Adrenal gland (tissue), 12 donors: ENCODE data around the gene PATL2. TPM values are rescaled to one million over a fixed set of nuclear protein-coding genes. Genes with fewer than 3 reads are reported as not detected.
"Not testable (repeated sequence)": the region's sequence is repeated elsewhere in the genome, so short reads cannot be mapped to it uniquely, and the experiment has no call there.

Source experiments
- DNase-seq, 7 donors: peaks; one replicate each; pipeline ENCODE4 v3.0.0-alpha.2; 2019 to 2020
- H3K27ac ChIP-seq, 5 donors: fragments of 200-600 bp; sonication (generic) in 4 of 5; 1 replicate in 3 of 5; 2 replicates in 2 of 5; pipeline versions ENCODE4 v1.5.1 to v1.8.0; 2016 to 2020; ENCODE audit warnings: mild to moderate bottlenecking in 1 of 5
- H3K27me3 ChIP-seq: fragments of 200-600 bp; 2 replicates; pipeline ENCODE4 v1.8.0; 2021
- H3K36me3 ChIP-seq, 2 donors: fragments of 200-600 bp; replicated peaks in 1 of 2; 1 replicate in 1 of 2; 2 replicates in 1 of 2; pipeline versions ENCODE4 v1.5.1 to v1.8.0; 2018 to 2022
- H3K4me1 ChIP-seq, 2 donors: fragments of 200-600 bp; replicated peaks in 1 of 2; 1 replicate in 1 of 2; 2 replicates in 1 of 2; pipeline versions ENCODE4 v1.5.1 to v1.8.0; 2018 to 2021
- H3K4me3 ChIP-seq, 4 donors: fragments of 200-600 bp; sonication (generic) in 3 of 4; one replicate each; pipeline ENCODE4 v1.5.1; 2016 to 2018
- H3K9me3 ChIP-seq, 3 donors: fragments of 200-600 bp; sonication (generic) in 1 of 3; replicated peaks in 1 of 3; 1 replicate in 2 of 3; 2 replicates in 1 of 3; pipeline versions ENCODE4 v1.5.1 to v1.8.0; 2016 to 2021
- CTCF ChIP-seq, 6 experiments: fragments of 450-650 bp in 4 of 6; fragments of 200-600 bp in 2 of 6; sonication (generic) in 1 of 6; IDR thresholded peaks; 1 replicate in 5 of 6; 2 replicates in 1 of 6; pipeline versions ENCODE4 v1.5.1 to v1.8.0; 2016 to 2021; ENCODE audit warnings: antibody characterized with exemption in 6 of 6, mild to moderate bottlenecking in 2 of 6, moderate library complexity in 1 of 6
- POLR2A ChIP-seq, 2 donors: fragments of 450-650 bp; IDR thresholded peaks; one replicate each; pipeline ENCODE4 v1.6.1; 2017; ENCODE audit warnings: antibody characterized with exemption in 2 of 2, mild to moderate bottlenecking in 2 of 2, moderate library complexity in 1 of 2
- WGBS, 4 donors: extraction: QIAGEN DNeasy Blood & Tissue Kit in 2 of 4; methylation state at CpG; one replicate each; pipeline versions ENCODE4 v1.1.5 to v1.1.7; 2013 to 2017; 5-methylcytosine and 5-hydroxymethylcytosine counted together
- intact Hi-C, 2 donors: fragments of 100-400 bp; cut with DNase I; formaldehyde crosslinking; loops; one replicate each; pipeline versions ENCODE4 v1.14.1 to v1.15.0; 2022 to 2023
- polyA plus RNA-seq, 3 donors: library from polyadenylated mRNA; stranded (reverse); fragments of 200-250 nt in 2 of 3; fragments of 350-450 nt in 1 of 3; fragmentation: Illumina TruSeq in 1 of 3; extraction: RNeasy Lipid Tissue Mini Kit (QIAGEN cat#74804) in 1 of 3; gene quantifications; one replicate each; pipeline ENCODE4 v1.2.3, GENCODE V29; 2013 to 2014
- total RNA-seq, 9 donors: library from RNA; depleted of rRNA in 4 of 9; stranded (reverse); fragments of >200 nt in 4 of 9; fragments of 120-200 nt in 1 of 9; fragmentation: NEBNext Ultra II Directional in 1 of 9; extraction: Animal tissue kit (Norgen Biotek cat#: 25700) in 1 of 9; gene quantifications; one replicate each; pipeline versions ENCODE4 v1.1.0 to v1.2.4, GENCODE V29; 2013 to 2023
- donor health status: healthy with polysubstance abuse.
- donor health status: Bipolar disorder and iron deficiency.
- donor health status: DM: yes; HTN: yes; CAD: no.
- donor health status: DM: no; HTN: no; CAD: no.
- donor health status: DM: no; HTN: no; CAD: no.
- donor health status: DM: yes; HTN: yes; CAD: no.

Gene PATL2
- total and polyA plus RNA-seq, 12 donors = 0.42 to 18.3 (median 2.7) TPM

DNA sequence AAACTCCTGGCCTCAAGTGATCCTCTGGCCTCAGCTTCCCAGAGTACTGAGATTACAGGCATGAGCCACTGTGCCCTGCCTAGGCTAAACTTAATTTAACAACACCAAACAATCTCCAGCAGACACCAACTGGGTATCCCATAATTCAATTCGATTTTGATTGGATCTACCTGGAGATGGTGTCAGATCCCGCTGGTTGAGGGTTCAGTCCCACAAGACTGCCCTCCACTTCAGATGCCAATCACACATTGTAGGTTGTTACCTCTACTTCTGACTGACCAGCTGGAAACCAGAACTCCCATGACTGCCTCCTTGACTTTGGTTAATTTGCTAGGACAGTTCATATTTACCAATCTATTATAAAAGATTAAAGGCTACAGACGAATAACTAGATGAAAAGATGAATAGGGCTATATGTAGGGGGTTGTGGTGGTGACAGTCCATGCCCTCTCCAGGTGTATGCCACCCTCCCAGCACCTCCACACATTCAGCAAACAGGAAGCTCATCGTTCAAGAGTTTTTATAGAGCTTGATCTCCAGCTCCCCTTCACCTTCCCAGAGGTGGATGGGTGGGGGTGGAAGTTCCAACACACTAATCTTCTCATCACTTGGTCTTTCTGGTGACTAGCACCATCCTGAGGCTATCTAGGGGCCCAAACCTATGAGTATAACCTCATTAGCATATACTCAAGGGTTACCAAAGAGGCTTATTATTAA is 9.5 kb upstream of the PATL2 start:
- Histone ChIP-seq H3K27ac (peak overlapping the region in 1 of 5 donors; percentile 20), H3K4me1 (peaks cover 0 to 15% of the 10 kb centered on the region in 2 donors)

DNA sequence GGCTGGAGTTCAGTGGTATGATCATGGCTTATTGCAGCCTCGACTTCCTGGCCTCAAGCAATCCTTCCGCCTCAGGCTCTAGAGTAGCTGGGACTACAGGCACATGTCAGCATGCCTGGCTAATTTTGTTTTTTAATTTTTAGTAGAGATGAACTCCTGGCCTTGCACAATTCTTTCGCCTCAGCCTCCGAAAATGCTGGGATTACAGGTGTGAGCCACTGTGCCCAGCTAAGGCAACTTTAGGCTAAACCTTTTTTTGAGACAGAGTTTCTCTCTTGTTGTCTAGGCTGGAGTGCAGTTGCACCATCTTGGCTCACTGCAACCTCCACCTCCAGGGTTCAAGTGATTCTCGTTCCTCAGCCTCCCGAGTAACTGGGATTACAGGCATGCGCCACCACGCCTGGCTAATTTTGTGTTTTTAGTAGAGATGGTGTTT is 8.9 kb upstream of the PATL2 start:
- WGBS, 4 donors = 78 to 92% (median 89%) methylated on average over 4 to 8 of the region's 8 CpGs
- Histone ChIP-seq H3K27ac (peak overlapping the region in 1 of 5 donors; percentile 20), H3K36me3 (peaks cover 0 to 45% of the 10 kb centered on the region in 2 donors), H3K4me1 (peaks cover 0 to 19% of the 10 kb centered on the region in 2 donors)
- intact Hi-C loops, H3K27me3 ChIP-seq, DNase-seq, H3K4me3 ChIP-seq, H3K9me3 ChIP-seq: not testable (repeated sequence)

More for the DNA sequence above, 9.5 kb upstream of the PATL2 start:
- WGBS, 4 donors = 87 to 94% (median 89%) methylated on average over 4 of the region's 4 CpGs
- Histone ChIP-seq H3K36me3 (peaks cover 0 to 39% of the 10 kb centered on the region in 2 donors), H3K4me3 (no peak overlapping the region), H3K27me3 (no peaks in the 10 kb centered on the region), H3K9me3 (no peaks in the 10 kb centered on the region)
- intact Hi-C loops = no loop called here
- TF ChIP-seq CTCF (IDR thresholded peaks at IDR 0.05) (no peak), POLR2A (IDR thresholded peaks at IDR 0.05) (peak in 1 of 2 donors; percentile 22)
- no peak for DNase-seq

DNA sequence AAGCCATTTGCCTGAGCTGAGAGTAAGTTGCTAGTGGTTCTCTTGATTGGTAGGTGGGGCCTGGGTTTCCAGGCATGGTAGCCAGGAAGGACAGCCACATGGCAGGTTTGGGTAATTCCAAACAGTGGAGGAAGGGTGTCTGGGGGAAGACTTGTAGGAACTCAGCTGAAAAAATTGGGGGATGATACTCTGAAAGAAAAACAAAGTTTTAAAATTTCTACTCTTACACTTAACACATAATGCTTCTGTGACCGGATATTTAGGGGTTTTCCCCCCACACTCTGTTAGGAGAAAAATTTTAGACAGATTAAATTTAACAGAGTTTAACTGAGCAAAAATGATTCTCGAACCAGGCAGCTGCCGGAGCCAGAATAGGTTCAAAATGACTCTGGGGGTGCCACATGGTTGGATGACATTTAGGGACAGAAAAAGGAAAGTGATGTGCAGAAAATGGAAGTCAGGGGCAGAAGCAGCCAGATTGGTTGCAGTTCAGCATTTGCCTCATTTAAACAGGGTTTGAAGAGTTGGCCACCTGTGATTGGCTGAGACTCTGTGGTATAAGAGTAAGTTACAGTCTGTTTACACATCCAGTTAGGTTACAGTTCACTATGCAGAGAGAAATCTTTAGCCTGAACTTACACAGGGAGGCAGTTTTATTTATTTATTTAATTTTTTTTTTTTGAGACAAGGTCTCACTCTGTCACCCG is 8.3 kb upstream of the PATL2 start:
- Histone ChIP-seq H3K27ac (no peak overlapping the region), H3K36me3 (peaks cover 0 to 46% of the 10 kb centered on the region in 2 donors), H3K27me3 (no peaks in the 10 kb centered on the region), H3K9me3 (no peaks in the 10 kb centered on the region), H3K4me1 (peaks cover 0 to 25% of the 10 kb centered on the region in 2 donors), H3K4me3 (no peak overlapping the region)
- intact Hi-C loops = no loop called here
- WGBS, 4 donors = 73 to 79% (median 75%) methylated on average over 4 of the region's 4 CpGs
- TF ChIP-seq POLR2A (IDR thresholded peaks at IDR 0.05) = no peak
- no peak for TF ChIP-seq CTCF (IDR thresholded peaks at IDR 0.05)
- no peak for DNase-seq

GRCh38 chr15:44718927-44719292 is 7.8 kb upstream of the PATL2 start:
- H3K27ac ChIP-seq = no peak overlapping the region

More at GRCh38 chr15:44718927-44719292, 7.8 kb upstream of the PATL2 start:
- Histone ChIP-seq H3K4me3 (no peak overlapping the region), H3K9me3 (no peaks in the 10 kb centered on the region), H3K4me1 (peaks cover 3 to 31% of the 10 kb centered on the region in 2 donors), H3K27me3 (no peaks in the 10 kb centered on the region), H3K36me3 (peaks cover 0 to 46% of the 10 kb centered on the region in 2 donors)
- intact Hi-C loops = no loop called here
- no peak for DNase-seq
- TF ChIP-seq POLR2A (IDR thresholded peaks at IDR 0.05) (no peak), CTCF (IDR thresholded peaks at IDR 0.05) (no peak)
- WGBS, 4 donors = 89 to 95% (median 92%) methylated on average over 8 of the region's 8 CpGs
